K562 (cell line): ENCODE data around the gene CNGA4. TPM values are rescaled to one million over a fixed set of nuclear protein-coding genes. Genes with fewer than 3 reads are reported as not detected.

Experiments used
- CREB1 ChIP-seq, 2 experiments: sonication (generic) in 1 of 2; formaldehyde crosslinking in 1 of 2; IDR thresholded peaks; 2 replicates each; pipeline versions ENCODE4 v1.6.1 to v1.8.0; 2012 to 2022; ENCODE audit warnings: inconsistent platforms in 1 of 2, mild to moderate bottlenecking in 1 of 2, missing genetic modification reagents in 1 of 2, moderate library complexity in 1 of 2
- CXXC5 ChIP-seq: fragments of 250-450 bp; sonication (Bioruptor Pico); IDR thresholded peaks from 2 replicates; pipeline ENCODE4 v1.8.0; 2022; ENCODE audit warnings: inconsistent platforms, mild to moderate bottlenecking, moderate library complexity
- ERF ChIP-seq: fragments of 450-650 bp; formaldehyde crosslinking; IDR thresholded peaks from 2 replicates; pipeline ENCODE4 v1.4.0; 2020; ENCODE audit warnings: mild to moderate bottlenecking, mixed read lengths
- FOXK1 ChIP-seq: sonication (generic); formaldehyde crosslinking; IDR thresholded peaks from 2 replicates; pipeline ENCODE4 v1.8.0; 2022; ENCODE audit warnings: missing genetic modification reagents, mild to moderate bottlenecking, borderline replicate concordance
- L3MBTL2 ChIP-seq: fragments of 450-650 bp; IDR thresholded peaks from 2 replicates; pipeline ENCODE4 v1.6.1; 2016; ENCODE audit warnings: mild to moderate bottlenecking, moderate library complexity
- MAZ ChIP-seq, 2 experiments: fragments of 450-650 bp in 1 of 2; sonication (generic) in 1 of 2; formaldehyde crosslinking; IDR thresholded peaks in 1 of 2; conservative IDR thresholded peaks in 1 of 2; 2 replicates each; pipeline versions ENCODE4 v1.4.0 to v1.5.0; 2020; ENCODE audit warnings: mild to moderate bottlenecking in 1 of 2, missing genetic modification reagents in 1 of 2
- MLLT1 ChIP-seq, 2 experiments: fragments of 450-650 bp; IDR thresholded peaks; 2 replicates each; pipeline ENCODE4 v1.6.1; 2016
- MTF1 ChIP-seq: fragments of 250-450 bp; sonication (Bioruptor Pico); IDR thresholded peaks from 2 replicates; pipeline ENCODE4 v1.9.0; 2021; ENCODE audit warnings: moderate library complexity, mild to moderate bottlenecking, inconsistent platforms, borderline replicate concordance
- NFYB ChIP-seq: IDR thresholded peaks from 2 replicates; pipeline ENCODE4 v1.6.1; 2011; ENCODE audit warnings: mild to moderate bottlenecking, moderate library complexity; ENCODE audit not compliant: insufficient read length; ENCODE audit errors: extremely low read depth
- OTX1 ChIP-seq: fragments of 450-650 bp; formaldehyde crosslinking; IDR thresholded peaks from 2 replicates; pipeline ENCODE4 v1.4.0; 2022; ENCODE audit warnings: mild to moderate bottlenecking
- POLR2B ChIP-seq: fragments of 450-650 bp; IDR thresholded peaks from 2 replicates; pipeline ENCODE4 v1.6.1; 2018; ENCODE audit warnings: low read depth; ENCODE audit not compliant: partially characterized antibody
- RBM25 ChIP-seq: fragments of 200-400 bp; formaldehyde crosslinking; IDR thresholded peaks from 2 replicates; pipeline ENCODE4 v1.6.1; 2018; ENCODE audit warnings: low read length, low read depth, moderate library complexity; ENCODE audit not compliant: severe bottlenecking
- RFX1 ChIP-seq: fragments of 450-650 bp; IDR thresholded peaks from 2 replicates; pipeline ENCODE4 v1.6.1; 2016; ENCODE audit warnings: mild to moderate bottlenecking, moderate library complexity
- ZBTB40 ChIP-seq, 2 experiments: fragments of 450-650 bp in 1 of 2; sonication (generic) in 1 of 2; formaldehyde crosslinking in 1 of 2; IDR thresholded peaks; 2 replicates each; pipeline versions ENCODE4 v1.7.1 to v1.9.0; 2016 to 2022; ENCODE audit warnings: inconsistent platforms in 1 of 2, mild to moderate bottlenecking in 1 of 2, missing genetic modification reagents in 1 of 2
- ZNF311 ChIP-seq: fragments of 250-450 bp; sonication (Bioruptor Pico); IDR thresholded peaks from 2 replicates; pipeline ENCODE4 v1.4.0; 2020; ENCODE audit warnings: mild to moderate bottlenecking, moderate library complexity
- ZNF695 ChIP-seq: fragments of 450-650 bp; formaldehyde crosslinking; IDR thresholded peaks from 2 replicates; pipeline ENCODE4 v1.4.0; 2020; ENCODE audit warnings: mild to moderate bottlenecking, moderate library complexity
- polyA plus RNA-seq, 8 experiments: library from polyadenylated mRNA; depleted of rRNA in 4 of 8; stranded (reverse) in 5 of 8; unstranded in 3 of 8; fragments of >200 nt; fragmentation: Nextera tagmentation in 2 of 8; fragmentation: Illumina TruSeq in 1 of 8; extraction: Ambion mirVana in 2 of 8; extraction: Trizol in 1 of 8; gene quantifications; 2 replicates each; pipeline versions ENCODE4 v1.2.1 to v1.2.3, GENCODE V29; 2011 to 2014; ENCODE audit warnings: inconsistent platforms in 1 of 8, missing spikeins in 1 of 8
- total RNA-seq, 7 experiments: library from RNA; depleted of rRNA in 6 of 7; stranded (reverse); fragments of >200 nt in 6 of 7; fragmentation: Illumina TruSeq in 2 of 7; extraction: Trizol in 2 of 7; gene quantifications; 2 replicates each; pipeline versions ENCODE4 v1.2.1 to v1.2.3, GENCODE V29; 2011 to 2021; ENCODE audit warnings: low replicate concordance in 1 of 7

The CNGA4 gene
- total and polyA plus RNA-seq, 9 of the 15 experiments (the other 6 are each of a cell fraction or from before 2014, with no cell fraction given), result 0.04 to 0.09 (median 0.06) TPM; not detected in 6

- TF ChIP-seq ZBTB40 (IDR thresholded peaks at IDR 0.05) (0 out of 2 replicates have a peak, but pooled peaks have one; percentile 31), ZBTB40 (CRISPR knock-in tag; IDR thresholded peaks at IDR 0.05) (no peak), MLLT1 (IDR thresholded peaks at IDR 0.05) (peak in 1 of 2 experiments; percentile 75; a peak in 2 of 4 replicates), OTX1 (no peak; the same call in 1 of the 2 replicates), CXXC5 (CRISPR knock-in tag) (peak; percentile 99), MAZ (CRISPR knock-in tag; conservative IDR thresholded peaks at IDR 0.05 in 1 of 2, IDR thresholded peaks at IDR 0.05 in 1 of 2) (peak; percentile 90 to 92), ERF (no peak), FOXK1 (CRISPR knock-in tag) (peak; percentile 25; the same call in 1 of the 2 replicates), RBM25 (peak; percentile 77), CREB1 (IDR thresholded peaks at IDR 0.05) (peak; percentile 90), CREB1 (CRISPR knock-in tag; IDR thresholded peaks at IDR 0.05) (peak; percentile 91), RFX1 (peak; percentile 94), POLR2B (peak; percentile 64), NFYB (peak; percentile 52), L3MBTL2 (0 out of 2 replicates have a peak, but pooled peaks have one; percentile 39), MTF1 (CRISPR knock-in tag) (no peak), ZNF311 (CRISPR knock-in tag) (no peak), ZNF695 (CRISPR knock-in tag) (no peak)
Measured at GRCh38 chr11:6234387-6235107, 4.3 kb upstream of the CNGA4 start, which contains the start of gene FHIP1B (continued).
